Fibroblast of skin of right quadriceps (primary cell): ENCODE measurements around the gene OSBPL6.
A peak's percentile ranks its signal among the peaks of the same experiment; 100 is the strongest.

Source experiments
- DNase-seq: peaks from one replicate; pipeline ENCODE4 v3.0.0-alpha.2; 2013

Gene OSBPL6

GRCh38 chr2:178361588-178361987 lies 167.3 kb downstream of the OSBPL6 start:
- no peak for DNase-seq

GRCh38 chr2:178363252-178363651 lies 168.9 kb downstream of the OSBPL6 start:
- DNase-seq = peak; percentile 23

DNA sequence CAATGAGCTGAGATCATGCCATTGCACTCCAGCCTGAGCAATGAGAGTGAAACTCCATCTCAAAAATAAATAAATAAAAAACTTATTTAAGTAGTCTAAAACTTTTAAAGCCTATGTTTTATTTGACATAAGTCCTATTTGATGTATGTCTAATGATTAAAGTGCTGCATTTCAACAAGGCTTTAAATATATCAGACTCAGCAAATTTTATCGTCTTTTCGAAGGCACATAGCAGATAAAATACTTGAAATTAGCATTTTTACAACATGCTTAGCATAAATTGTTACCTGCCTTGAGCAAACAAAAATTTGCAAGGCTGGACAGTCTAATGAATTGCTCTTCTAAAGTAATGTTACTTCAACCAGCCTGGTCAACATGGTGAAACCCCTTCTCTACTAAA lies 170.8 kb downstream of the OSBPL6 start:
- no peak for DNase-seq

DNA sequence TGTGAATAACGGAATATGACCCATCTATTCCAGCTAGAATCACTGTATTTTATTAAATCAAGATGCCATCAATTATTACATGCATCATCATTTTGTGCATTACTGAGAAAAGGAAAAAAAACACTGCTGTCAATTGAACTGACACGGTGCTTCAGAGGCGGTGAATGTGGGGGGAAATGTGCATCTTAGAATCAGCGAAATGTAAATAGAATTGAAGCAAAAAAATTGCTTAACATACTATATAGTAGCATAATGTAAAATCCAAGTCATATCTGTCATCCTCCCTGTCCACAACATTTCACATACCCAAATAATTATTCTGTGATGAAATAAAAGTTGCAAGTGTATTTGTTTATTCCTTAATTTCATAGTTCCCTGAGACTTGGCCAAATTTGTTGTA lies 172.1 kb downstream of the OSBPL6 start:
- DNase-seq = no peak

- no peak for DNase-seq
Measured at GRCh38 chr2:178367344-178367743, 173.0 kb downstream of the OSBPL6 start.

DNA sequence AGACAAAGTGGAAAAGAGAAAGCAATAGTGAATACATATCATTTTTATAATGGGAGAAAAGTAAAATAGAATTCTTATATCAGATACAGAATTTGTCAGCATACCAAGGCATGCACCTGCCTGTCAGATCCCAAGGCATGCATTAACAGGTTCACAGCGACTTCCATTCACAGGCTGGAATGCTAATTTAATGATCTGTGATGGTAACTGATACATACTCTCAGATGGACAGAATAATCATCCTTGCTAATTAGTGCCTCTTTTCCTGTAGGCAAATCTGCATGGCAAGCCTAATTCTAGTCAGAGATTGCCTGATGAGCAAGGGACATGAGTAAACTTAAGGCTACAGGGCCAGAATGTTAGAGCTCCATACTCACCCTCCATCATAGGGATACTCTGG lies 180.6 kb downstream of the OSBPL6 start:
- DNase-seq = no peak

DNA sequence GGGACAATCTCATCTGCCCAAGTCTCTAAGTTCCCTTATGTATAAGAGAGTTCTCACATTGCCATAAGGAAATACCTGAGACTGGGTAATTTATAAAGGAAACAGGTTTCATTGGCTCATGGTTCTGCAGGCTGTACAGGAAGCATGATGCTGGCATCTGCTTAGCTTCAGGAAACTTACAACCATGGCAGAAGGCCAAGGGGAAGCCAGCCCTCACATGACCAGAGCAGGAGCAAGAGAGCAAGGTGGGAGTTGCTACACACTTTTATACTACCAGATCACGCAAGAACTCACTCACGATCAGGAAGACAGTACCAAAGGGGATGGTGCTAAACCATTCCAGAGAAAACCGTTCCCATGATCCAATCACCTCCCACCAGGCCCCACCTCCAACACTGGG lies 182.7 kb downstream of the OSBPL6 start:
- DNase-seq = no peak

- DNase-seq = no peak
Measured at GRCh38 chr2:178379162-178380004, 185.1 kb downstream of the OSBPL6 start.

GRCh38 chr2:178380763-178381162 lies 186.5 kb downstream of the OSBPL6 start:
- no peak for DNase-seq

- no peak for DNase-seq
Measured at GRCh38 chr2:178383718-178384117, 189.4 kb downstream of the OSBPL6 start.

- no peak for DNase-seq
Measured at GRCh38 chr2:178385595-178386148, 191.4 kb downstream of the OSBPL6 start.

- DNase-seq = no peak
Measured at GRCh38 chr2:178386986-178387597, 192.8 kb downstream of the OSBPL6 start.

DNA sequence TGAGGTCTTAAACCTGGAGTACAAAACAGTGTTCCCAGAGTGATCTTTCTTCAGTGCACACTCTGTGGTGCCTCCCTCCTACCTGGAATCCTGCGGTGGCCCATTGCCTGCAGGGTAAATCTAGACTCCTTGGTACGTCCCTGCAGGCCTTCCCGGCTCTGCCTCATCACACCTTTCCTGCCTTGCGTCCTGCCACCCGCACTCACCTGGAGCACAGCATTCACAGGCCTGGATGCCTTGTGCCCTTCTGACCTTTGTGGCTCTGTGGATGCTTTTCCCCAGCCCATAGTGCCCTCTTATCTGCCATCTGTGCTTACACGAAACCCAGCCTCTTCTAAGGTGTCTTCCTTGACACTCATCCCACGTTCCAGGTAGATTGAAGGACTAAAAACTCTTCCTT lies 194.0 kb downstream of the OSBPL6 start:
- no peak for DNase-seq

GRCh38 chr2:178391701-178392100 lies 197.4 kb downstream of the OSBPL6 start:
- DNase-seq = no peak

DNA sequence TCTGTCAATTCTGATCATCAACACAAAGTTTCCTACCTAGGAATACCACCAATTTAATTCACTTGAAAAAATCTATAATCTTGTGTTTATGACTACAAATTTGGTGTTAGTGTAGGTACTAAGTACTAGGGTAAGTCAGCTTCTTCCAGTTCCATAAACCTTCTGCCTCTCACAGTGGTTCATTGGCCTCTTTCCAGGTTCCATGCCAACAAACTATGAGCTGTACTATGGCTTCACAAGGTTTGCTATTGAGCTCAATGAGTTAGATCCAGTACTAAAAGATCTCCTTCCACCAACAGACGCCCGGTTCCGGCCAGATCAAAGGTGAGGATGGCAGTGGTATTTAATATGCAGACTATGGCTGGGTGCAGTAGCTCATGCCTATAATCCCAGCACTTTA lies 197.9 kb downstream of the OSBPL6 start:
- DNase-seq = peak; percentile 18

- DNase-seq = no peak
Measured at GRCh38 chr2:178394859-178395258, 200.5 kb downstream of the OSBPL6 start.

GRCh38 chr2:178395295-178395694 lies 201.0 kb downstream of the OSBPL6 start:
- no peak for DNase-seq

DNA sequence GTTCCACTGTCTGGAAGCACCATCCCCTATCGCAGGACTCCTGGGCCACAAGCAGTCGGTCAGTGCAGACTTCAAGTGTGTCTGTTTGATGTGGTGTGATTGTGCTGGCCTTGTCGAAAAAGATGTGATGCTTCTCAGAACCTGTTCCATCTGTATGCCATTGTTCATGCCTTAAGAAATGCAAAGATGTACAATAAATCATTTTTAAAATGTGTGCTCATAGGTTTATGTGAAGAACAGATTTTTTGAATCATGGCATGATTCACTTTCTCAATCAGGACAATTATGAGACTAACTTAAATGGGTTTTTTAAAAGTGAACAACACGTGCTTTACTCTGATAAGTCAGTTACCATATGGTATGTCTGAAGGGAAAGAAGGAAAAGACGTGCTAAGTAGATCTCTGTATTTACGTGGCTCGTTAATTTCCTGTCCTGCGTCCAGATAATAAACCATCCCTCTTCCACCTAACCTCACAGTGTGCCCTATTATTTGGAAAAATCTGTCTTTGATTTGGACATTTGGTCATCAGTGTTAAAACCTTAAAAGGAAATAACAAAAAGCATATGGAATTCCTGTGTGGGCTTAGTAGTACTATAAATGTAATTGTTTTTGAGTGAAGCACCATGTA lies 201.7 kb downstream of the OSBPL6 start:
- DNase-seq = peak; percentile 34

DNA sequence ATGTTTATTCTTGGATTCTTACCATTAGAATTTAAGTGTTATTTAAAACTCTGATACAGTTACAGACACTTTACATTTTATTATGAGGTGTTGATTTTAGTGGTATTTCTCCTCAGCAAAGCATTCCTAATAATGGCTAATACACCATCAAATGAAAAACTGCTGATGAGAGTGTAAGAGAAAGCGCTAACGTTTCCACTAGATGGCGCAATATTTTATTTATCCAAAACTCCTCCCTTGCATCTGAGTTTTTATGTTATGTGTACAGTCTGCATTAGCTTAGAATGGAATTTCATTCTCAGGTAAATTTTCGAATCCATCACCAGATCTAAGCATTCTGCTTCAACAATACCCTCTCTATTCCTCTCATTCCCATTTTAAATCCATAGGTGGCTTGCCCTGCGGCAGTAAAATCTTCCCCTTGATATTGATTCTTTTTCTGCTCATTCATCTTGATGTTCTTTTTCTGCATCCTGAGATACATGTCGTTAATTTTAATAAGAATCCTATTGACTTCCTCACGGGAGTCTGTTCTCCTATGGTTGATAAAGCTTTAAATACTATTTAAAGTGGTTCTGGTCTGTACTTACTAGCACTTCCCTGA lies 202.8 kb downstream of the OSBPL6 start:
- DNase-seq = peak; percentile 43

GRCh38 chr2:178401994-178402437 lies 207.7 kb downstream of the OSBPL6 start:
- DNase-seq = no peak

- DNase-seq = no peak
Measured at GRCh38 chr2:178403671-178404306, 209.5 kb downstream of the OSBPL6 start.

DNA sequence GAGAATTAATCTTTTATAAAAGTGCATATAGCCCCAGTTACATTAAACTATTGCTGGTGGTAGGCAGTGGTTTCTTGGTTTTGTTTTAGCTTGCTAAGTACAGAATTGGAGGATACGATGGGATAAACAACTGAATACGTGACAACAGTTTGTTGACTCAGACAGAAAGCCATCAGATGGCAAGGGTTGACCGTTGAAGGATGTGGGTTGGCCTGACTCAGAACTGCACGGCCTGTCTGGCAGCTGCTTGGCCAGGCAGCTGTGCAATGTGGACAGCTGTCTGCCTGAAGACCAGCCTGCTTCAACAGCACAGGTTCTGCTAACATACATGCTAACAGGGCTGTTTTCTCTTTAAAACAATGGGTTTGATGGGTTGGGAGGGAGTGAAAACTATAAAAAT lies 210.1 kb downstream of the OSBPL6 start:
- DNase-seq = peak; percentile 35

DNA sequence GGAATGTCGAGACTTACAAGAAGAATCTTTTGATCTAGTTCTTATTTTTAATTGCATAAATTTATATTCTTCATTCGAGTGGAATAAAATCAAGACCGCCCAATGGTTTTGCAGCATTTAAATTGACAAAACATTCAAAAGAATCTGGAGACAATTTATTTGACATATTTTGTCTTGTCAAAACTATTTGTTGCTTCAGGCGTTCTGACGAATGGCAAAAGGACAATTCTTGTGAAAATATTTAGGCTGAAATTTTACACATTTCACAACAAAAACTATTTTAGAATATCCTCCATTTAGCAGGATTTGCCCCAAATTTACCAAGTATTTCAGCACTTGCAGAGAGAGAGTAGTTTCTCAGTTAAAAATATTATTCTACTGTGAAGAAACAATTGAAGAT lies 214.9 kb downstream of the OSBPL6 start:
- no peak for DNase-seq
